NT2/D1 (cell line): ENCODE data around the gene FLII.

ENCODE experiments used
- YY1 ChIP-seq: IDR thresholded peaks from 2 replicates; pipeline ENCODE4 v1.6.1; 2011; ENCODE audit not compliant: insufficient read length, insufficient read depth
- ZNF274 ChIP-seq: IDR thresholded peaks from 2 replicates; pipeline ENCODE4 v1.6.1; 2011; ENCODE audit warnings: mild to moderate bottlenecking, low read depth, low read length

DNA sequence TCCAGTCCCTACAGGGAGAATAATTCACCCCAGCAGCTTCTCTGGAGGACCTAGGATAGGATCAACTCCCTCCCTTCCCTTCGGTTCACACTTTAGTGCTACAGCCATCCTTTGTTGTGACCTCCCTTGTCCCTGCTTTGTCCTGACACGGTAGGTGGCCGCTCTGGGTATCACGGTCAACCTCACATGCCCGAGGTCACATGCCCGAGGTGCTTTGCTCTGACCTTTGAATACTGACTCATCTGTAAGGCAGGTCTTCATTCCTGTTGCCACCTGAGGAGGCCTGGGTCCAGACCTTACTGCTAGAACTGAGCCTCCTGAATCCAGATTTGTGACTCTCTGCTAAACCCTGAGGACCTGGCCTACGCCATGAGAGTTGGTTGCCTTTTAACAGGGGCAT, 55.2 kb downstream of the FLII start:
- no peak for TF ChIP-seq YY1
- TF ChIP-seq ZNF274, result no peak
